ENCODE results near the gene SIX3.

Gene SIX3

GRCh38 chr2:44962176-44962695 is 20.7 kb downstream of the SIX3 start:
- no peak for DNase-seq (ENCODE audit: extremely low read depth, low read depth)
- TF ChIP-seq CTCF (IDR thresholded peaks at IDR 0.05; ENCODE audit: low read depth, low read length): no peak

- peak; percentile 22 for TF ChIP-seq CTCF (IDR thresholded peaks at IDR 0.05; ENCODE audit: low read depth, low read length)
- DNase-seq (ENCODE audit: extremely low read depth, low read depth): no peak
Observed at GRCh38 chr2:44964752-44965236, 23.3 kb downstream of the SIX3 start.

GRCh38 chr2:44965684-44966083 is 24.2 kb downstream of the SIX3 start:
- no peak for TF ChIP-seq CTCF (IDR thresholded peaks at IDR 0.05; ENCODE audit: low read depth, low read length)
- no peak for DNase-seq (ENCODE audit: extremely low read depth, low read depth)

DNA sequence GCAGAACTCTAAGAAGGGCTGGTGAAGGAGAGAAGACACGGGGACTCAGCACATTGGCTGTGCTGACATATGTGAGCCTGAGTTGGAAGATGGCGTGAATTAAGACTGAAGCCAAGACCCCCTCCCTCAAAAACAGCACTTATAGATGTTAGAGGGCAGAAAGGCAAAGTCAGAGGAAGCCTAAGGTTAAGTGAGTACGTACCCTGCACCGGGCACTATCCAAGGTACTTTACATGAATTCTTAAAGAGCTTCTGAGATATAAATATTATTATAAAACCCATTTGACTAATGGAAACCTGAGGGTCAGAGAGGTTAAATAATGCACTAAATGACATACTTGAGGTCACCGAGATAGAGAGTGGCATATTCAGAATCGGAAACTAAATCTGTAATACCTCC is 25.6 kb downstream of the SIX3 start:
- DNase-seq (ENCODE audit: extremely low read depth, low read depth): no peak
- TF ChIP-seq CTCF (IDR thresholded peaks at IDR 0.05; ENCODE audit: low read depth, low read length): no peak

DNA sequence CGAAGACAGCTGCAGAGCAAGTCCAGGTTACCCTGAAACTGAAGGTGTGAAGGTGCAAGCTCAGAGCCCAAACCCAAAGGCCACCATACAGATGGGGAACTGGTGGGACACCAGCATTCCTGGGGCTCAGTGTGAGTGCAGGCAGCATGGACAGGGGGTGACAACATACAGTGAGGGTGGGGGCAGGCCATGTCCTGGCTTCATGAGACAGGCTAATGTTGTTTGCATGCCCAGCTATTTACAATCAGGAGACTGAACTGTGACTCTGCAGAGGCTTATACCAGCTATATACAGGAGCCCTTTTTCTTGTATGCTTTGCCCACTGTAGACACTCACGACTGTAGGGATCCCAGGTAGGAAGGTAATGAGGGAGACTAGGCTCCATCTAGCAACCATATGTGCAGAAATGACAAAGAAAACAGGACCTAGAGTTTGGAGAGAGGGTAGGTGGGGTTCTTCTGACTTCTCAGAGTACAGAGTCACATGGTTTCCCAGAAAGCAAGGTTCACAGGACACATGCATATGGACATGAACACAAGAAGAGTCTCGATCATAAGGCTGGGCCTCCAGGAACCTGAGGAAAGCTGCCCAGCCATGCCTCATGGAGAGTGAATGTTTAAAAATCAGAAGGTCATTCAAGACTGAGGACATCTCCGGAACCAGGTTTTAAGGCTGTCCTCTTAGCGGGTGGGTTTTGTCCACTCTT is 26.4 kb downstream of the SIX3 start:
- no peak for TF ChIP-seq CTCF (IDR thresholded peaks at IDR 0.05; ENCODE audit: low read depth, low read length)
- DNase-seq (ENCODE audit: extremely low read depth, low read depth): no peak

DNA sequence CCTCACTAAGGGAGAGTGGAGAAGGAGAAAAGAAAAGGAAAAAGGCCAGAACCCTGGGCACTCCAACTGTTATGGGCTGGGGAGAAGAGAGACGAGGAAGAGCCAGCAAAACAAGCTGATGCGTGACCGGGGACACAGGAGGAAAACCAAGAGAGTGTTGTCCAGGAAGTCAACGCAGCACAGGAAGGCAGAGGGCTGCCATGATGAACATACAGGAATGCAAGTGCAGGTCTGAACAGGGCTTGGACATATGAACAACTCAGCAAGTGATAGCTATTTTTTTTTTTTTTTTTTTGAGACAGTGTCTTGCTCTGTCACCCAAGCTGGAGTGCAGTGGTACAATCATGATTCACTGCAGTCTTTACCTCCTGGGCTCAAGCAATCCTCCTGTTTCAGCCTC is 28.4 kb downstream of the SIX3 start:
- DNase-seq (ENCODE audit: extremely low read depth, low read depth): no peak
- no peak for TF ChIP-seq CTCF (IDR thresholded peaks at IDR 0.05; ENCODE audit: low read depth, low read length)

DNA sequence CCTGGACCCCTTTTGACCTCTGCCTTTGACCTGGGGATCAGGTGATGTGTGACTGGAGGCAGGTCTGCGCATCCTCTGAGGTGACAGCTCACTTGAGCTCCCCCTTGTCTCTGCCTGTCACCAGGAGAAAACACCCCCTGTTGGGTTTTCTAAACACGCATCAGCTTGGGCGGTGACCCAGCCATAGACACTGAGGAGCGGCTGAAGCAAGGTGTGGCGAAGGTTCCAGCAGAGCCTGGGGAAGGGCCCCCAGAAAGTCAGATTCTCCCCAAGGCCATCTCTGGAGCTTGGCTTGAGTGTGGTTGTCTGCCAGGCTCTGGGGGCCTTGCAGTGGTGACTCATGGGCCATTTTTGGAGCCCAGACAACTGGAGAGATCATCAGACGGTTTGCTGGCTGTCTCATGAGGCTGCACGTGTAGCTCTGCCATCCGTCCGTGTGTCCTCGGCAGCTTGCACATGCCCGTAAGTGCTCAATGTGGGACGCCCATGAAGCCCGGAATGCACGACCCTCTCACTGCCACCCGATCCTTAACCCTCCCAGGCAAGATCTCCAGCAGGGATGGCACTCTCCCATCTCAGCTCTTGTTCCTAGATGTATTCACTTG is 29.4 kb downstream of the SIX3 start:
- DNase-seq (ENCODE audit: extremely low read depth, low read depth): no peak
- no peak for TF ChIP-seq CTCF (IDR thresholded peaks at IDR 0.05; ENCODE audit: low read depth, low read length)
